Measurements from ENCODE around the gene ABHD16B.

GRCh38 chr20:63895202-63895951, 34.1 kb downstream of the ABHD16B start:
- TF ChIP-seq TAF1 (IDR thresholded peaks at IDR 0.05; ENCODE audit: low read depth) (no peak), TEAD4 (IDR thresholded peaks at IDR 0.05) (no peak), RAD21 (IDR thresholded peaks at IDR 0.05; ENCODE audit: low read depth) (no peak), EP300 (IDR thresholded peaks at IDR 0.05; ENCODE audit: borderline replicate concordance) (no peak), CREB1 (IDR thresholded peaks at IDR 0.05; ENCODE audit: low read depth) (no peak)
- TF ChIP-seq, protein P1, sequence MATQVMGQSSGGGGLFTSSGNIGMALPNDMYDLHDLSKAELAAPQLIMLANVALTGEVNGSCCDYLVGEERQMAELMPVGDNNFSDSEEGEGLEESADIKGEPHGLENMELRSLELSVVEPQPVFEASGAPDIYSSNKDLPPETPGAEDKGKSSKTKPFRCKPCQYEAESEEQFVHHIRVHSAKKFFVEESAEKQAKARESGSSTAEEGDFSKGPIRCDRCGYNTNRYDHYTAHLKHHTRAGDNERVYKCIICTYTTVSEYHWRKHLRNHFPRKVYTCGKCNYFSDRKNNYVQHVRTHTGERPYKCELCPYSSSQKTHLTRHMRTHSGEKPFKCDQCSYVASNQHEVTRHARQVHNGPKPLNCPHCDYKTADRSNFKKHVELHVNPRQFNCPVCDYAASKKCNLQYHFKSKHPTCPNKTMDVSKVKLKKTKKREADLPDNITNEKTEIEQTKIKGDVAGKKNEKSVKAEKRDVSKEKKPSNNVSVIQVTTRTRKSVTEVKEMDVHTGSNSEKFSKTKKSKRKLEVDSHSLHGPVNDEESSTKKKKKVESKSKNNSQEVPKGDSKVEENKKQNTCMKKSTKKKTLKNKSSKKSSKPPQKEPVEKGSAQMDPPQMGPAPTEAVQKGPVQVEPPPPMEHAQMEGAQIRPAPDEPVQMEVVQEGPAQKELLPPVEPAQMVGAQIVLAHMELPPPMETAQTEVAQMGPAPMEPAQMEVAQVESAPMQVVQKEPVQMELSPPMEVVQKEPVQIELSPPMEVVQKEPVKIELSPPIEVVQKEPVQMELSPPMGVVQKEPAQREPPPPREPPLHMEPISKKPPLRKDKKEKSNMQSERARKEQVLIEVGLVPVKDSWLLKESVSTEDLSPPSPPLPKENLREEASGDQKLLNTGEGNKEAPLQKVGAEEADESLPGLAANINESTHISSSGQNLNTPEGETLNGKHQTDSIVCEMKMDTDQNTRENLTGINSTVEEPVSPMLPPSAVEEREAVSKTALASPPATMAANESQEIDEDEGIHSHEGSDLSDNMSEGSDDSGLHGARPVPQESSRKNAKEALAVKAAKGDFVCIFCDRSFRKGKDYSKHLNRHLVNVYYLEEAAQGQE (IDR thresholded peaks at IDR 0.05; ENCODE audit: low read depth), result no peak
